GM13977 (cell line): Measurements from ENCODE around the gene CHRM5.

Source experiments
- DNase-seq: peaks from one replicate; pipeline ENCODE4 v3.0.0; 2012; ENCODE audit warnings: low spot score
- in situ Hi-C: fragments of 300-500 bp; cut with MboI; formaldehyde crosslinking; loops from one replicate; pipeline ENCODE4 v1.12.0; 2022; ENCODE audit warnings: low sequenced_read_pairs, low pct_unique_long_range_greater_than_20kb, mixed read lengths, inconsistent platforms; ENCODE audit not compliant: unreplicated experiment
- TF ChIP-seq, protein P1 (sequence below): IDR thresholded peaks from 2 replicates; pipeline ENCODE4 v1.5.1; 2012; ENCODE audit warnings: mild to moderate bottlenecking, control low read depth; ENCODE audit not compliant: insufficient read depth; ENCODE audit errors: extremely low read depth, missing control alignments

The CHRM5 gene

DNA sequence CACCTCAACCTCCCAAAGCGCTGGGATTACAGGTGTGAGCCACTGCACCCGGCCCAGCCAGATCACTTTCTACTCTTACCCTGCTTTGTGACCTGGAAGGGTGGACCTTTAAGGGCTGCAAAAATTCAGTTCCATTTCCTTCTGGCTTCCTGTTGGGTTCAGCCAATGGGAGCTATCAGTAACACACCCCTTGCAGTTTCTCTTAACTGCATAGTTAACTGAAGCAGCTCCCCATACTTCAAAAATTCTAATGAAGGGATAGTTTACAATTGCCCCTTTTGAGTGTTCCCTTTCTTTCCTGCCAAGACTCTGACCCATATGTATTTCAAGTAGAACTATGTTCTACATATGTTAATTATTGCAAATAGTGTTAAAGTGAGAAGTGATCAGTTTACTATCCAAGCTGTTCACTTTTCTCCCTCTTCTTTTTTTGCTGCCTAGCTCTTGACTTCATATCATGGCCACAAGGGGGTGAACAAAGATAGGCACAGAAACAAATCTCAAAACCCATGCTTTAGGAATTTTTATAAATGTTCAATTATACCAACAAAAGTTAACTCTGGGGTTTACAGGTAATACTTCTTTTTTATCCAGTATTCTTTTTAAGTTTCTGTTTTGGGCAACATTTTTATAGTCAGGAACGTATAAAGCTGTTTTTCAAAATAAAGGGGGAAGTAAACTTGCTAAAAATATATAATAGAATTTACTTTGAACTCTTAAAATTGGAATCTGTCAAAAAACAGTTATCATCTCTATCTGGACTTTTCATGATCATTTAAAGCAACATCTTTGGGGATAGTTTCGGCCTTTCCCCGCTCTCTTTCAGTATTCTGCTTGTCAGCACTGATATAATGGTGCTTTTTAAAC is 141.7 kb downstream of the CHRM5 start:
- in situ Hi-C loops, result loop anchor here (25.0 kb wide), 1 partner anchor 102 kb away; the partner anchor contains the start of gene KATNBL1
- peak; percentile 30 for DNase-seq

DNA sequence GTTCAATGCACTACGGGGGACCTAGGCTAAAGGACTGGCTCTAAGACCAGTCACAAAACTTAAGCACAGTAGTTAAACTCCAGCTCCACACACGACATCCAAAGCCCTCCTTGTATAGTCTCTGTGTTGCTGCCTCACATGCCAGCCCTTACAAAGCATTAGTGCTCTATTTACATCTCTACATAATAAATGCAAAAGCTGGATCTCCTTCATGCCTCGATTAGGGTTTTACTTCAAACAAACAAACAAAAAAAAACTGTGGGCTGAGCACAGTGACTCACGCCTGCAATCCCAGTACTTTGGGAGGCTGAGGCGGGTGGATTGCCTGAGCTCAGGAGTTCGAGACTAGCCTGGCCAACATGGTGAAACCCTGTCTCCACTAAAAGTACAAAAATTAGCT is 143.2 kb downstream of the CHRM5 start:
- DNase-seq, result no peak
- TF ChIP-seq, protein P1, sequence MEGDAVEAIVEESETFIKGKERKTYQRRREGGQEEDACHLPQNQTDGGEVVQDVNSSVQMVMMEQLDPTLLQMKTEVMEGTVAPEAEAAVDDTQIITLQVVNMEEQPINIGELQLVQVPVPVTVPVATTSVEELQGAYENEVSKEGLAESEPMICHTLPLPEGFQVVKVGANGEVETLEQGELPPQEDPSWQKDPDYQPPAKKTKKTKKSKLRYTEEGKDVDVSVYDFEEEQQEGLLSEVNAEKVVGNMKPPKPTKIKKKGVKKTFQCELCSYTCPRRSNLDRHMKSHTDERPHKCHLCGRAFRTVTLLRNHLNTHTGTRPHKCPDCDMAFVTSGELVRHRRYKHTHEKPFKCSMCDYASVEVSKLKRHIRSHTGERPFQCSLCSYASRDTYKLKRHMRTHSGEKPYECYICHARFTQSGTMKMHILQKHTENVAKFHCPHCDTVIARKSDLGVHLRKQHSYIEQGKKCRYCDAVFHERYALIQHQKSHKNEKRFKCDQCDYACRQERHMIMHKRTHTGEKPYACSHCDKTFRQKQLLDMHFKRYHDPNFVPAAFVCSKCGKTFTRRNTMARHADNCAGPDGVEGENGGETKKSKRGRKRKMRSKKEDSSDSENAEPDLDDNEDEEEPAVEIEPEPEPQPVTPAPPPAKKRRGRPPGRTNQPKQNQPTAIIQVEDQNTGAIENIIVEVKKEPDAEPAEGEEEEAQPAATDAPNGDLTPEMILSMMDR, result no peak
- in situ Hi-C loops, result loop anchor here (25.0 kb wide), 1 partner anchor 101 kb away; the partner anchor contains the start of gene KATNBL1

More for the DNA sequence above, 141.7 kb downstream of the CHRM5 start:
- TF ChIP-seq, protein P1, result peak; percentile 69

DNA sequence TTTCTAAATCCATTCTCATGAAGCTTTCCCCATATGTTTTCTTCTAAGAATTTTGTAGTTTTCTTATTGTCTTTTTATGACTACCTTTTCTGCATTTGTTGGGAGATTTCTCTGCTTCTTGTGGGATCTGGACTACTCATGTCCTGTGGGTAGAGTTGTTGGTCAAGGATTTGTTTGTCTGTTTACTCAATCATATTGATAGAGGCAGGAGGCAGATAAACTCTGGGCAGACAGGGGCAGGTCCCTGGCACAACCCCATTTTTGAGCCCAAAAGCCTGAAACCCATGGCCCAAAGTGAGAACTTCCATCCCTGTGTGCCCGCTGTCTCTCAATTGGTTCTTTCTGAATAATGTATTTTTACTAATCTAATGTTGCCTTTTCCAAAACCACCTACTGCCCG is 145.9 kb downstream of the CHRM5 start:
- DNase-seq, result no peak
- TF ChIP-seq, protein P1, result no peak
- in situ Hi-C loops, result loop anchor here (25.0 kb wide), 1 partner anchor 98 kb away; the partner anchor contains the start of gene KATNBL1

DNA sequence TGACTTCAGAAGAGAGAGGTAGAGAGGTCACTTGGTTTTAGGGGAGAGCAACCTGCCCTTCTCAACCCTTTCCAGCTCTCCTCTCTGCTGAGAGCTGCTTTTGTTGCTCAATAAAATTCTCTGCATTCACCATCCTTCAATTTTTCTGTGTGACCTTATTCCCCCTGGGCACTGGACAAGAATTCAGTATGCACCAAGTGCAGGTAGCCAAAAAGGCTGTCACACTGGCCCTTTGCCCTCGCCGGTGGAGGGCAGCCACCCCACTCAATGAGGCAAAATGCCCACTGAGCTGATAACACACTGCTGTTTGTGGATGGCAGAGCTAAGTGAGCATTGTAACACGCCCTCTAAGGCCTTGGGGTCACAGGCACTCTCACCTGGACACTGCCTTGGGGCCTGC is 146.4 kb downstream of the CHRM5 start:
- TF ChIP-seq, protein P1, result no peak
- no peak for DNase-seq
- in situ Hi-C loops, result loop anchor here (25.0 kb wide), 1 partner anchor 98 kb away; the partner anchor contains the start of gene KATNBL1

DNA sequence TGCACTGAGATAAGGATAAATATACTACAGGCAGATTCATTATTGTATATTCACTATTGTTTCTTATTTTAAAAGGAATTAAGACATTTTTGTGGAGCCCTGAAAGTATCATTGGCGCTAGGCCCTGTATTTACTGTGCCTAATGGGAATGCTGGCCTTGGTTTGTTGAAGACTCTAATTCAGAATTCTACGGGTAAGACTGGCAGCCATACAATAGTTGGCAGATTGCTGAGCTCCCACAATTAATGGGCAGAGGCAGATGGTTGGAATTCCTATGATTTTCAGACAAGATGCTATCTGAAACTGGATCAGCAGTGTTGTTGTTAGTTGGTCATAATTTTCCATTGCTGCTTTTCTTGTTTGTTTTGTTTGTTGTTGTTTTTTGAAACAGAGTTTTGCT is 148.3 kb downstream of the CHRM5 start:
- TF ChIP-seq, protein P1, result no peak
- DNase-seq, result no peak
- in situ Hi-C loops, result loop anchor here (25.0 kb wide), 1 partner anchor 96 kb away; the partner anchor contains the start of gene KATNBL1
